Neuron (in vitro differentiated cells): Measurements from ENCODE around the gene ANGEL1.

Experiments
- H2AFZ ChIP-seq: one replicate; pipeline ENCODE4 v1.6.1; 2013; ENCODE audit warnings: low read depth, mild to moderate bottlenecking, inconsistent platforms, low read length, moderate library complexity
- H3K27me3 ChIP-seq: one replicate; pipeline ENCODE4 v1.6.1; 2013; ENCODE audit warnings: low read length; ENCODE audit not compliant: insufficient read depth
- H3K36me3 ChIP-seq: one replicate; pipeline ENCODE4 v1.6.1; 2013; ENCODE audit warnings: low read length; ENCODE audit not compliant: insufficient read depth
- H3K4me1 ChIP-seq: one replicate; pipeline ENCODE4 v1.6.1; 2013; ENCODE audit warnings: low read length; ENCODE audit not compliant: insufficient read depth
- H3K4me3 ChIP-seq: 2 replicates; pipeline ENCODE4 v1.5.1; 2013; ENCODE audit warnings: mild to moderate bottlenecking, low read length, moderate library complexity
- H3K9me3 ChIP-seq: one replicate; pipeline ENCODE4 v1.6.1; 2013; ENCODE audit warnings: low read length

The ANGEL1 gene, protein sequence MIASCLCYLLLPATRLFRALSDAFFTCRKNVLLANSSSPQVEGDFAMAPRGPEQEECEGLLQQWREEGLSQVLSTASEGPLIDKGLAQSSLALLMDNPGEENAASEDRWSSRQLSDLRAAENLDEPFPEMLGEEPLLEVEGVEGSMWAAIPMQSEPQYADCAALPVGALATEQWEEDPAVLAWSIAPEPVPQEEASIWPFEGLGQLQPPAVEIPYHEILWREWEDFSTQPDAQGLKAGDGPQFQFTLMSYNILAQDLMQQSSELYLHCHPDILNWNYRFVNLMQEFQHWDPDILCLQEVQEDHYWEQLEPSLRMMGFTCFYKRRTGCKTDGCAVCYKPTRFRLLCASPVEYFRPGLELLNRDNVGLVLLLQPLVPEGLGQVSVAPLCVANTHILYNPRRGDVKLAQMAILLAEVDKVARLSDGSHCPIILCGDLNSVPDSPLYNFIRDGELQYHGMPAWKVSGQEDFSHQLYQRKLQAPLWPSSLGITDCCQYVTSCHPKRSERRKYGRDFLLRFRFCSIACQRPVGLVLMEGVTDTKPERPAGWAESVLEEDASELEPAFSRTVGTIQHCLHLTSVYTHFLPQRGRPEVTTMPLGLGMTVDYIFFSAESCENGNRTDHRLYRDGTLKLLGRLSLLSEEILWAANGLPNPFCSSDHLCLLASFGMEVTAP

DNA sequence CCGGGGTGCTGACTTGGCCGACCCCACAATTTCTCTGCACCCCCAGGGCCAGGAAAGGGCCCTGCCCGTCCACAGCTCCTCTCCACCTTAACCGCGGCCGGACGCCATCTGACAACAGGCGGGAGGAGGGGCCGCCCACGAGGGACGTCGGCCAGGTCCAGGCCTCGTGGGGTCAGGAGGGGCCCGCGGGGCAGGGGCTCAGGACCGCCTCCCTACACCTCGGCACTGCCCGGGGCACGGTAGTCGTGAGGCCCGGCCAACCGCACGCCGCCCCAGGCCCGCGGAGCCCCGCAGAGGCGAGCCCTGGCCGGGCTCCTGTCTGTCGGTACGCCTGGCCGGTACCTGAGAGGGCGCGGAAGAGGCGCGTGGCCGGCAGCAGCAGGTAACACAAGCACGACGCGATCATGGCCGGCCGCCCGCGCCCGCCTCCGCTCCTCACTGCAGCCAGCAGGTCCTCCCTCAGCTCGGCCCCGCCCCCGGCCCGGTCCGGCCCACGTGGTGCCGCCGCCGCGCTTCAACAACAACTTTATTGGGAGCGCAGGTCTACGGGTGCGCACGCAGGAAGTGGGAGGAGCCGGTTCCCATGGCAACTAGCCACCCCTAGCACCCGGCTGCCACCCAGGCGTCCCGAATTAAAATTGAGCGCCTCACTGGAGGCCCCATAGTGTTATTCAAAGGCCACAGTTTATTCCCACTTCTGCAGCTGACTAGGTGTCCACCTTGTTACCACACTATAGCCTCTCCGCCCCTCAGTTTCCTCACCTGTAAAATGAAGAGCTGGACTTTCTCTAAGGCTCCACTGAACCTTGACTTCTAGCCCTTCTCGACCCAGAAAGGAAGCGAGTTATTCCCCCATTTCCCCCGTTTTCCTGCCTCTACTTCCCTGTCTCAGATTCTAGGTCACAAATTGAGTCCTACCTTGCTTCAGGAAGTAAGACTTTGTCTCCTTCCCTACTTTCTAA is at the start of gene ANGEL1:
TSS of gene ANGEL1 (minus strand) at position 461 of the 962 bp plus-strand sequence. CDS start at position 406, 55 bp downstream.
- Histone ChIP-seq H3K4me1 (peaks cover 16% of the 10 kb centered on the region), H3K9me3 (no peaks in the 10 kb centered on the region), H3K36me3 (peaks cover 10% of the 10 kb centered on the region), H3K27me3 (peaks cover 8% of the 10 kb centered on the region), H3K4me3 (peak within 1 kb of the TSS; percentile 74), H2AFZ (peak within 1 kb of the TSS; percentile 92)

DNA sequence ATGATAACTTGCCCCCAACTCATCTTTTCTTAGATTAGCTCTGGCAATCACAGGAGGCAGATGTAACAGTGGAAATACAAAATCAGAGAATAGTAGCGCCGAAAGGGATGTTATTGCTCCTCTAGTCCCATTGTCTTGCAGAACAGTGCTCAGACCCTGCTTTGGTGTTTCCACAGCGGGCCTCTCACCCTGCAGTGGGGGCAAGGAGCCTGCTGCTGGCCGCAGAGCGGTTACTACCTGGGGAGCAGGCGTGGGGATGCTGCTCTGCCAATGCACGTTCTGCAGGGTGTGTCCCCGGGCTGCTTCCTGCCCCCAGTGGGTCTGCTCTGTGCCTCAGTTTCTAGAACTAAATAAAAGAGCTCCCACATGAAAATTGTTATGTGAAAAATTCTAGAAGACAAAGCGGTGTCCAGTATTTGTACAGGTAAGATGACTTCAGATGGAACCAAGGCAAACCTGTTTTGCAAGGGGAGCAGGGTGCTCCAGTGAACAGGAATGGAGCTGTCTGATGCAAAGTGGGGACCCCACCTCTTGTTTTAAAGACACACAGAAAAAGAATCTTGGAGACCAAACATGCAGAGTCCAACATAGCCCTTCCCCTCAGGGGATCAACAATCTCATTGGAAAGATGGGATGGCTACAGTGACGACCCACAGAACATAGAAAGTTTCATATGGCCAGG is 49.0 kb upstream of the ANGEL1 start:
- no peaks in the 10 kb centered on the region for H3K36me3 ChIP-seq
- H3K9me3 ChIP-seq: no peaks in the 10 kb centered on the region
- no peak overlapping the region for H3K4me3 ChIP-seq
- no peak overlapping the region for H2AFZ ChIP-seq
- peaks cover 8% of the 10 kb centered on the region for H3K27me3 ChIP-seq
- no peaks in the 10 kb centered on the region for H3K4me1 ChIP-seq

DNA sequence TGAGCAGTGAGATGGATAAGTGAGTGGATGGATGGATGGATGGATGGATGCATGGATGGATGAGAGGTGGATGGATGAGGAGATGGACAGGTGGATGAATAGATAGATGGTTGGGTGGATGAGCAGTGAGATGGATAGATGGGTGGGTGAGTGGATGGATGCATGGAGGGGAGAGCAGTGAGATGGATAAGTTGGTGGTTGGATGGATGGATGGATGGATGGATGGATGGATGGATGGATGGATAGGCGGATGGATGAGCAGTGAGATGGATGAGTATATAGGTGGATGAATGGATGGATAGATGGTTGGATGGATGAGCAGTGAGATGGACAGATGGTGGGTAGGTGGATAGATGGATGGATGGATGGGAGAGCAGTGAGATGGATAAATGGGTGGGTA is 44.1 kb upstream of the ANGEL1 start:
- Histone ChIP-seq H3K4me1 (no peaks in the 10 kb centered on the region), H3K4me3 (no peak overlapping the region), H3K36me3 (no peaks in the 10 kb centered on the region), H2AFZ (no peak overlapping the region), H3K9me3 (no peaks in the 10 kb centered on the region), H3K27me3 (peaks cover 8% of the 10 kb centered on the region)

DNA sequence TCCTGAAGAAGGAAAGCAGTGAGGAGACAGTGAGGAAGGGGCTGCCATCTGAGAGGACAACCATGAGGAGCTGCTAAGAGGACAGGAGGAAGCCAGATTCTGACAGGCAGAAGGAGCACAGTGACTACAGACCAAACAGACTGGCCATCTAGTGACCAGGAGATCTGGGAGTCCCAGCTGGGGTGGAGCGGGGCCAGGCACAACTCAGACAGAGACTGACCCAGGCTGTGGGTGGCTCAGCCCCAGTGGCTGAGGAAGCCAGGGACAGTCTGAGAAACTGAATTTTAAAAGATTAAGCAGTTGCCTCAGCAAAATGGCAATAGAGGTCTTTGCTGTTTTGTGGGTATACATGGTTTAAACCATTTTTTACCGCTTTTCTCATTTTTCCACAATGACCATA is 42.4 kb upstream of the ANGEL1 start:
- Histone ChIP-seq H3K27me3 (no peaks in the 10 kb centered on the region), H3K9me3 (no peaks in the 10 kb centered on the region), H3K4me3 (no peak overlapping the region), H2AFZ (no peak overlapping the region), H3K4me1 (no peaks in the 10 kb centered on the region), H3K36me3 (no peaks in the 10 kb centered on the region)

DNA sequence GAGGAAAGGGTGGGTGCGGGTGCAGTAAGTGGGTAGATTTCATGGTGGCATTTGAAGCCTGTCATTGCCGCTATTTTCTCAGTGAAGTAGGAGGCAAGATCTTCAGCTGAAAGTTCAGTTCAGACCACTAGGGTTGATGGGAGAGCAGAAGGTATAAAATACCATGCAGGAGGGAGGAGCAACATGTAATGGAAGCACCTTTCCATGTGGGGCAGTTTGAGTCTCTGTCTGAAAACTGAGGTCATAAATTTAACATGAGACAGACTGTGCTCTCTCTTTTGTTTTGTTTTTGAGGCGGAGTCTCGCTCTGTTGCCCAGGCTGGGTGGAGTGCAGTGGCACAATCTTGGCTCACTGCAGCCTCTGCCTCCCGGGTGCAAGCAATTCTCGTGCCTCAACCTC is 36.2 kb upstream of the ANGEL1 start:
- no peaks in the 10 kb centered on the region for H3K27me3 ChIP-seq
- H3K4me3 ChIP-seq: no peak overlapping the region
- no peaks in the 10 kb centered on the region for H3K4me1 ChIP-seq
- no peaks in the 10 kb centered on the region for H3K36me3 ChIP-seq
- H2AFZ ChIP-seq: no peak overlapping the region
- no peaks in the 10 kb centered on the region for H3K9me3 ChIP-seq

DNA sequence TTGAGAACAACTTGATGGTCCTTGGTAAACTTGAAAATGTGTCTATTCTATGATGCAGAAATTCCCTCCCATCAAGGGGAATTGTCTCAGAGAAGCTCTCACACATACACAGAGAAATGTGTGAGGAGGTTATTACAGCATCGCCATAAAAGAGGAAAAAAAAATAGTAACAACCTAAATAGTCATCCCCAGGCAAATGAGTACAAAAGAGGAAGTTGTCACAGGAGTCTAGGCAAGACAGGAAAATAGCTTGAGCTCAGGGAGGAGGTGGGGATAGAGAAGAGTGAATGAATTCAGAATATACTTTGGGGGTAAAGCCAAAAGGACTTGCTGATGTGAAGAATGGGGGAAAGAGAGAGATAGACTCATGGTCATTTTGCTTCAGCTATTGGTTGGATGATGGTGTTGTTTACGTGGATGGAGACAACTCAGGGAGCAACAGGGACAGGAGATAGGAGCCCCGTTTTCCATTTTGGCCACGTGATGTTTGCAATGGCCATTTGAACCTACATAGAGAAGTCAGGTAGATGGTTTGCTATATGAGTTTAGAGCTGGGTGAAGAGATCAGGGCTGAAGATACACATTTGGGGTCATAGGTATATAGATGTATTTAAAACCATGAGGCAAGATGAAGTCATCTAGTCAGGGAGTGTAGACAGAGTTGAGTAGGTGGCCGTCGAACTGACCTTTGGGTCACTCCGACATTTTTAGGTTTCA is 33.8 kb upstream of the ANGEL1 start:
- no peak overlapping the region for H3K4me3 ChIP-seq
- H2AFZ ChIP-seq: no peak overlapping the region
- H3K27me3 ChIP-seq: no peaks in the 10 kb centered on the region
- H3K36me3 ChIP-seq: no peaks in the 10 kb centered on the region
- H3K4me1 ChIP-seq: no peaks in the 10 kb centered on the region
- no peaks in the 10 kb centered on the region for H3K9me3 ChIP-seq

DNA sequence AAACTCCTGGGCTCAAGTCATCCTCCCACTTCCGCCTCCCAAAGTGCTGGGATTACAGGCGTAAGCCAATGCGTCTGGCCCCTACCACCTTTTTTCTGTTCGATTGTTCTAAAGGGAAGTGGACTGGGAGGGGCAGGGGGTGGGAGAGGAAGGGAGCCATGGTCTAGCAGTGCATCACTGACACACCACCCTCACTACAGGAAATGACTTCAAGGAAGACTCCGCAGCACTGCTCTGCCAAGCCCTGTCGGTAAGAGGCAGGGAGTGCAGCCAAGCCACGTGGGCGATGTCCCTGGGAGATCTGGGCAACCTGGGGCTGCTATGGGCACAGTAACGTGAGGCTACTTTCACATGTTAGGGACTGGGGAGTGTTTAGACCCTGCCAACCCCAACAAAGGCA is 31.5 kb upstream of the ANGEL1 start:
- Histone ChIP-seq H2AFZ (no peak overlapping the region), H3K27me3 (no peaks in the 10 kb centered on the region), H3K9me3 (no peaks in the 10 kb centered on the region), H3K36me3 (no peaks in the 10 kb centered on the region), H3K4me3 (no peak overlapping the region), H3K4me1 (no peaks in the 10 kb centered on the region)

DNA sequence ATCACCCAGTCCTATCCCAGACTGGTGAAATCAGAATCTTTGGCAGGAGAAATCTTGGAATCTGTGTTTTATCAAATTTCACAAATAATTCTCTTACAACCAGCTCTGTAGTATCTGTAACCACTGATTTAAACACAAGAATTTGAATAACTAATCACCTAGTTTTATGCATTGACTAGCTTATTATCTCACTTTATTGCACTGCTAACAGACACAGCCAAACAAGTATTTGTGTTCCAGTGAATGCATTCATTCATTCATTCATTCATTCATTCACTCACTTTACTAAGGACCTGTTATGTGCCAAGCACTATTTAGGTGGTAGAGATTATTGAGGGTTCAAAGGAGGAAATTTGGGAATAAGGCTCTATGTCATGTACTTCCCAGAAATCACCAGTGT is 29.7 kb upstream of the ANGEL1 start:
- Histone ChIP-seq H2AFZ (no peak overlapping the region), H3K4me1 (no peaks in the 10 kb centered on the region), H3K9me3 (no peaks in the 10 kb centered on the region), H3K4me3 (no peak overlapping the region), H3K36me3 (no peaks in the 10 kb centered on the region), H3K27me3 (peaks cover 6% of the 10 kb centered on the region)

DNA sequence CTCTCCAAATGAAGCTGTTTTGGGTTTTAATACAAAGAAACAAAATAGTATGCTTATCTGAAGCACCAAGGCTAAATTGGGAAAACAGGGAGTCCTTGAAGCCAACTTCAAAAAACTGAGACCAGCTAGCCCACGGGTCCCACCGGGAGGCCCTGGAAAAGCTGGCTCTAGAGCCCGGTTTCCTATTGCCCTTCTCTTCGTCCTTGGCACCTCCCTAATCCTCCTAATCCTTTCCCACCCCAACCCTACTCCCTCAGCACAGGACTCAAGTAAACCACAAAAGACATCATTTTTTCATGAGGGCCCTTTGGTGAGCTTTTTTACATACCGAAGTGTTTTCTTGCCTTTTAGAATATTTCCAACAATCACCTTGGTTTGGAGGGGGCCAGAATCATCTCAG is 24.8 kb upstream of the ANGEL1 start:
- Histone ChIP-seq H3K4me1 (no peaks in the 10 kb centered on the region), H3K9me3 (no peaks in the 10 kb centered on the region), H3K36me3 (no peaks in the 10 kb centered on the region), H2AFZ (no peak overlapping the region), H3K4me3 (no peak overlapping the region), H3K27me3 (peaks cover 6% of the 10 kb centered on the region)

DNA sequence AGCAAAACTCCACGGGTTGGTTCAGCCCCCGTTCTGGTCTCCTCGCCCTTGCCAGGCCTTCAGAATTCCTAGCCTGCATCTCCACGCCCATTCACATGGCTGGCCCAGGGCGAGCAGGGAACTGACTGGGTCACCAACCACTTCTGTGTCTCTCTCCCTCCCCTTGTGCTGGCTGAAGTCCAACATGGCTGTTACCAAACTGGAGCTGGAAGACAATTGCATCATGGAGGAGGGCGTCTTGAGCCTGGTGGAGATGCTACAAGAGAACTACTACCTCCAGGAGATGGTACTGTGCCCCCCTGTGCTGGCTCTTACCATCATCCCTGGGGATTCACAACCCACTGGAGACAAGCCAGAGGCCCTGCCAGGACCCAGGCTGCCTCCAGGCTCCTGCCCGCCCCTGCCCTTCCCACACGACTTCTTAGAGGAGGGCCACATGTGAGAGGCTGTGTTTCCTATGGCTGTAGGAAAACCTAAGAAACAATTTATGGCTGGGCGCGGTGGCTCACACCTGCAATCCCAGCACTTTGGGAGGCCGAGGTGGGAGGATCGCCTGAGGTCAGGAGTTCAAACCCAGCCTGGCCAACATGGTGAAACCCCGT is 23.4 kb upstream of the ANGEL1 start:
- H2AFZ ChIP-seq: no peak overlapping the region
- H3K4me3 ChIP-seq: no peak overlapping the region

DNA sequence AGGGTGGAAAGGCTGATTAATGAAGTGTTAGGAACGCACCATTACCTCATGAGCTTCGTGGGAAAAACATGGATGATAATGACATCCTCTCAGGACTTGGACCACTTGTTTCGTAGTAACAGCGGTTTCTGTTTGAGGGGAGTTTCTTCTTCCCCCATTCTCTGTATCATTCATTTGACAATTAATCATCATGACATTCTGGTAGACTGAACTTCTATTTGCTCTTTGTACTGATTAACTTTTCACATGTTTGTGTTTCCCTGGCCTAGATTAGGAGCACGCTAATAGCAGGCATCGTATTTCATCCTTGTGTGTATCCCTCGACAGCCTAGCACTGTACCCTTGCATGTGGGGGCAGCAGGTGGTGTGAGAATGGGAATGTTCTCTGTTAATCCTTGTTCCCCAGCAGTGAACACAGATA is 21.6 kb upstream of the ANGEL1 start:
- Histone ChIP-seq H2AFZ (no peak overlapping the region), H3K4me1 (peaks cover 10% of the 10 kb centered on the region), H3K27me3 (peaks cover 6% of the 10 kb centered on the region), H3K4me3 (no peak overlapping the region), H3K36me3 (no peaks in the 10 kb centered on the region), H3K9me3 (no peaks in the 10 kb centered on the region)

More for the DNA sequence above, 23.4 kb upstream of the ANGEL1 start:
- peaks cover 6% of the 10 kb centered on the region for H3K27me3 ChIP-seq
- no peaks in the 10 kb centered on the region for H3K4me1 ChIP-seq
- no peaks in the 10 kb centered on the region for H3K36me3 ChIP-seq
- no peaks in the 10 kb centered on the region for H3K9me3 ChIP-seq

DNA sequence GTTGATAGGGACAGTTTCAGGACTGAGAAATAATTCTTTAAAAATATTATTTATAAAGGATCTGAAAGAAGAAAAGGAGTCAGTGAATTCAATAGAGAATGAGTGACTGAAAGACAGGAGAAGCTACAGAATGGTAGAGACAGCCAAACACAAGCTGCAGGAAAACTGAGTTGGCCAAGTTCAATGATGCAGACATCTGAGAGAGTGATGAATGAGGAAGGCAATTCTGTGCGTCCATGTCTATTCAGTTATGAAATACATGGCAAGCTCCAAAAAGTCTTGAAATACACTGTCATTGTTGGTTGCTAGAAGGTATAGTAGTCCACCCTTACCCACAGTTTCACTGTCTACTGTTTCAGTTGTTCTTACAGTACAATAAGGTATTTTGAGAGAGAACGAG is 20.3 kb upstream of the ANGEL1 start:
- H3K36me3 ChIP-seq: no peaks in the 10 kb centered on the region
- H3K4me1 ChIP-seq: peaks cover 10% of the 10 kb centered on the region
- H3K27me3 ChIP-seq: peaks cover 14% of the 10 kb centered on the region

More for the DNA sequence above, 20.3 kb upstream of the ANGEL1 start:
- no peak overlapping the region for H2AFZ ChIP-seq
- H3K4me3 ChIP-seq: no peak overlapping the region
- no peaks in the 10 kb centered on the region for H3K9me3 ChIP-seq
